ENCODE results near the gene HCFC1.

- TF ChIP-seq KDM1A (IDR thresholded peaks at IDR 0.05) (no peak), USF1 (CRISPR knock-in tag; IDR thresholded peaks at IDR 0.05) (no peak), ARID3A (IDR thresholded peaks at IDR 0.05; ENCODE audit: borderline replicate concordance, low read depth, low read length) (no peak), ZFP1 (CRISPR knock-in tag; IDR thresholded peaks at IDR 0.05) (no peak), TAF1 (IDR thresholded peaks at IDR 0.05; ENCODE audit: control insufficient read depth, extremely low read depth, insufficient read depth, low read length, severe bottlenecking) (no peak)
Measured at GRCh38 chrX:154012336-154012991, 40.8 kb upstream of the HCFC1 start.
